OCI-LY1 (cell line): Measurements from ENCODE around the gene ARL6IP5.

Experiments used
- EZH2 ChIP-seq: fragments of 200-600 bp; sonication (generic), shearing (Covaris generic); IDR thresholded peaks from 2 replicates; pipeline ENCODE4 v1.8.0; 2017; ENCODE audit warnings: borderline replicate concordance, mixed run types, mild to moderate bottlenecking, antibody characterized with exemption, low read length, moderate library complexity, mixed read lengths
- TF ChIP-seq, protein P1 (sequence below): fragments of 200-600 bp; sonication (generic), shearing (Covaris generic); IDR thresholded peaks from 2 replicates; pipeline ENCODE4 v1.5.1; 2017; ENCODE audit warnings: mild to moderate bottlenecking, antibody characterized with exemption, low read length, moderate library complexity, mixed read lengths

- TF ChIP-seq, protein P1, sequence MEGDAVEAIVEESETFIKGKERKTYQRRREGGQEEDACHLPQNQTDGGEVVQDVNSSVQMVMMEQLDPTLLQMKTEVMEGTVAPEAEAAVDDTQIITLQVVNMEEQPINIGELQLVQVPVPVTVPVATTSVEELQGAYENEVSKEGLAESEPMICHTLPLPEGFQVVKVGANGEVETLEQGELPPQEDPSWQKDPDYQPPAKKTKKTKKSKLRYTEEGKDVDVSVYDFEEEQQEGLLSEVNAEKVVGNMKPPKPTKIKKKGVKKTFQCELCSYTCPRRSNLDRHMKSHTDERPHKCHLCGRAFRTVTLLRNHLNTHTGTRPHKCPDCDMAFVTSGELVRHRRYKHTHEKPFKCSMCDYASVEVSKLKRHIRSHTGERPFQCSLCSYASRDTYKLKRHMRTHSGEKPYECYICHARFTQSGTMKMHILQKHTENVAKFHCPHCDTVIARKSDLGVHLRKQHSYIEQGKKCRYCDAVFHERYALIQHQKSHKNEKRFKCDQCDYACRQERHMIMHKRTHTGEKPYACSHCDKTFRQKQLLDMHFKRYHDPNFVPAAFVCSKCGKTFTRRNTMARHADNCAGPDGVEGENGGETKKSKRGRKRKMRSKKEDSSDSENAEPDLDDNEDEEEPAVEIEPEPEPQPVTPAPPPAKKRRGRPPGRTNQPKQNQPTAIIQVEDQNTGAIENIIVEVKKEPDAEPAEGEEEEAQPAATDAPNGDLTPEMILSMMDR: no peak
- no peak for TF ChIP-seq EZH2
Observed at GRCh38 chr3:69126999-69127398, 42.3 kb downstream of the ARL6IP5 start.
